IMR-90 (cell line): ENCODE measurements around the gene CHAC1. TPM values are rescaled to one million over a fixed set of nuclear protein-coding genes. Genes with fewer than 3 reads are reported as not detected.
"Not testable (repeated sequence)": the region's sequence is repeated elsewhere in the genome, so short reads cannot be mapped to it uniquely, and the experiment has no call there.

Experiments
- ATAC-seq: fragments of 200-7000 bp; cut with Tn5 transposase; 2 replicates; pipeline ENCODE4 v1.9.1; 2020; ENCODE audit warnings: low read depth, mild to moderate bottlenecking, moderate library complexity
- BruUV-seq: library from RNA; stranded (reverse); fragments of 400-500 nt; replicated peaks from 2 replicates; lab custom pipeline; 2021; lab: Mats Ljungman, UMichigan
- CTCF ChIA-PET: fragments of 300-600 bp; formaldehyde crosslinking; extraction: SDS; loops from one replicate; lab custom pipeline; 2021; ENCODE audit warnings: antibody characterized with exemption; lab: Yijun Ruan, JAX
- POLR2A ChIA-PET: fragments of 300-600 bp; sonication (Branson Sonifier 250); formaldehyde crosslinking; loops from one replicate; lab custom pipeline; 2022; ENCODE audit warnings: antibody characterized with exemption; ENCODE audit not compliant: unreplicated experiment; lab: Charles Lee
- DNase-seq: peaks from one replicate; pipeline ENCODE4 v3.0.0; 2013
- H2AFZ ChIP-seq: replicated peaks from 2 replicates; pipeline ENCODE3; 2013; ENCODE audit warnings: low read length, mild to moderate bottlenecking; ENCODE audit not compliant: poor library complexity
- H2AK5ac ChIP-seq: 2 replicates; pipeline ENCODE4 v1.6.1; 2013; ENCODE audit warnings: low read depth, low read length, inconsistent platforms
- H2AK9ac ChIP-seq: replicated peaks from 2 replicates; pipeline ENCODE3; 2013; ENCODE audit warnings: mild to moderate bottlenecking, low read depth, low read length, moderate library complexity; ENCODE audit not compliant: poor library complexity
- H2BK120ac ChIP-seq: 2 replicates; pipeline ENCODE4 v1.6.1; 2013; ENCODE audit warnings: low read depth, low read length, inconsistent platforms
- H2BK15ac ChIP-seq: 3 replicates; pipeline ENCODE4 v1.6.1; 2013; ENCODE audit warnings: low read depth, low read length, inconsistent platforms
- H2BK20ac ChIP-seq: 2 replicates; pipeline ENCODE4 v1.6.1; 2013; ENCODE audit warnings: low read depth, mild to moderate bottlenecking, inconsistent platforms, low read length, moderate library complexity
- H2BK5ac ChIP-seq: 2 replicates; pipeline ENCODE4 v1.6.1; 2013; ENCODE audit warnings: mild to moderate bottlenecking, low read depth, low read length, inconsistent platforms; ENCODE audit not compliant: poor library complexity, severe bottlenecking
- H3K14ac ChIP-seq: replicated peaks from 2 replicates; pipeline ENCODE4 v1.6.1; 2013; ENCODE audit warnings: low read depth, low read length, inconsistent platforms
- H3K18ac ChIP-seq: 2 replicates; pipeline ENCODE4 v1.6.1; 2013; ENCODE audit warnings: low read depth, low read length, control low read depth
- H3K23ac ChIP-seq: 2 replicates; pipeline ENCODE4 v1.6.1; 2013; ENCODE audit warnings: low read depth, low read length, inconsistent platforms
- H3K27ac ChIP-seq: 2 replicates; pipeline ENCODE4 v1.5.1; 2013; ENCODE audit warnings: mild to moderate bottlenecking, control low read depth, low read length; ENCODE audit not compliant: insufficient read depth
- H3K27me3 ChIP-seq: 2 replicates; pipeline ENCODE4 v1.6.1; 2013; ENCODE audit warnings: low read length; ENCODE audit not compliant: control insufficient read depth, insufficient read depth
- H3K36me3 ChIP-seq: 2 replicates; pipeline ENCODE4 v1.6.1; 2013; ENCODE audit warnings: low read length, mixed read lengths; ENCODE audit not compliant: control insufficient read depth, insufficient read depth
- H3K4ac ChIP-seq: 2 replicates; pipeline ENCODE4 v1.6.1; 2013; ENCODE audit warnings: low read depth, low read length, inconsistent platforms
- H3K4me1 ChIP-seq: 2 replicates; pipeline ENCODE4 v1.6.1; 2013; ENCODE audit warnings: low read length, mixed read lengths; ENCODE audit not compliant: control insufficient read depth, insufficient read depth
- H3K4me2 ChIP-seq: 2 replicates; pipeline ENCODE4 v1.6.1; 2013; ENCODE audit warnings: low read depth, mild to moderate bottlenecking, control low read depth, low read length, moderate library complexity
- H3K4me3 ChIP-seq: 2 replicates; pipeline ENCODE4 v1.5.1; 2013; ENCODE audit warnings: low read depth, mild to moderate bottlenecking, control low read depth, low read length, moderate library complexity; ENCODE audit not compliant: insufficient read depth
- H3K56ac ChIP-seq: 2 replicates; pipeline ENCODE4 v1.6.1; 2013; ENCODE audit warnings: low read length, inconsistent platforms; ENCODE audit not compliant: insufficient read depth; ENCODE audit errors: extremely low read depth
- H3K79me1 ChIP-seq, 2 experiments: 2 replicates each; pipeline ENCODE4 v1.6.1; 2013; ENCODE audit warnings: low read length in 2 of 2, inconsistent platforms in 1 of 2, low read depth in 1 of 2
- H3K9ac ChIP-seq: 2 replicates; pipeline ENCODE4 v1.6.1; 2013; ENCODE audit warnings: low read depth, low read length, control low read depth
- H3K9me1 ChIP-seq: 2 replicates; pipeline ENCODE4 v1.6.1; 2013; ENCODE audit warnings: low read length, inconsistent platforms; ENCODE audit not compliant: insufficient read depth
- H3K9me3 ChIP-seq: 2 replicates; pipeline ENCODE4 v1.6.1; 2013; ENCODE audit warnings: low read length; ENCODE audit not compliant: control insufficient read depth, insufficient read depth
- H4K20me1 ChIP-seq: 2 replicates; pipeline ENCODE4 v1.6.1; 2013; ENCODE audit warnings: low read length, inconsistent platforms; ENCODE audit not compliant: insufficient read depth
- H4K5ac ChIP-seq: 2 replicates; pipeline ENCODE4 v1.6.1; 2013; ENCODE audit warnings: mild to moderate bottlenecking, low read depth, low read length, control low read depth
- H4K8ac ChIP-seq, 2 experiments: 2 replicates each; pipeline ENCODE4 v1.6.1; 2013; ENCODE audit warnings: low read depth in 2 of 2, low read length in 2 of 2, control low read depth in 1 of 2, inconsistent platforms in 1 of 2
- H4K91ac ChIP-seq: 2 replicates; pipeline ENCODE4 v1.6.1; 2013; ENCODE audit warnings: low read depth, low read length, inconsistent platforms; ENCODE audit not compliant: insufficient read depth
- WGBS, 2 experiments: methylation state at CpG; one replicate each; pipeline versions ENCODE4 v1.1.5 to v1.1.7; 2013; ENCODE audit warnings: missing lambda C conversion rate in 2 of 2; ENCODE audit not compliant: insufficient read length in 1 of 2; ENCODE audit errors: extremely low coverage in 2 of 2; 5-methylcytosine and 5-hydroxymethylcytosine counted together
- dilution Hi-C: fragments of 300-500 bp; cut with HindIII; formaldehyde crosslinking; loops from one replicate; pipeline ENCODE4 v1.14.3; 2018; ENCODE audit warnings: low sequenced_read_pairs; ENCODE audit not compliant: unreplicated experiment
- in situ Hi-C: fragments of 300-500 bp; cut with MboI; formaldehyde crosslinking; loops from 3 replicates; pipeline ENCODE4 v1.14.3; 2019; ENCODE audit warnings: low sequenced_read_pairs, inconsistent platforms, mixed read lengths
- intact Hi-C: fragments of 100-400 bp; cut with micrococcal nuclease; formaldehyde crosslinking; loops from 2 replicates; pipeline ENCODE4 v1.10.0; 2022
- polyA plus RNA-seq, 3 experiments: library from polyadenylated mRNA; depleted of rRNA; stranded (reverse); fragments of >200 nt; gene quantifications; 2 replicates each; pipeline ENCODE4 v1.2.3, GENCODE V29; 2012; ENCODE audit warnings: low replicate concordance in 1 of 3
- total RNA-seq: library from RNA; depleted of rRNA; stranded (reverse); fragments of >200 nt; gene quantifications from 2 replicates; pipeline ENCODE4 v1.2.3, GENCODE V29; 2012

The CHAC1 gene
- total and polyA plus RNA-seq, 2 of the 4 experiments (the other 2 are of a cell fraction), result 51.3 to 77.8 TPM

- DNase-seq, H3K4ac ChIP-seq, H3K9ac ChIP-seq, H2AFZ ChIP-seq, H4K8ac ChIP-seq, H3K27ac ChIP-seq, H3K14ac ChIP-seq, H3K9me3 ChIP-seq, H4K5ac ChIP-seq, dilution Hi-C loops, H3K56ac ChIP-seq, H3K4me3 ChIP-seq, intact Hi-C loops, H2AK5ac ChIP-seq, H4K91ac ChIP-seq, in situ Hi-C loops, H2BK120ac ChIP-seq, BruUV-seq, H2BK5ac ChIP-seq, ATAC-seq, H3K27me3 ChIP-seq, CTCF ChIA-PET, H3K36me3 ChIP-seq, H2BK20ac ChIP-seq, H3K4me2 ChIP-seq, H3K18ac ChIP-seq, H2AK9ac ChIP-seq, H3K23ac ChIP-seq, H2BK15ac ChIP-seq, H3K9me1 ChIP-seq: not testable (repeated sequence)
- Histone ChIP-seq H3K79me1 (peaks cover 0 to 11% of the 10 kb centered on the region in 2 experiments; a peak in 2 of 4 replicates), H4K20me1 (peaks cover 16% of the 10 kb centered on the region), H3K4me1 (peaks cover 15% of the 10 kb centered on the region)
- POLR2A ChIA-PET, result interaction anchor here (0.6 kb wide), 1 partner anchor 30 kb away, joined by 3 read pairs; no protein-coding TSS in a partner anchor
- WGBS, 2 experiments, result 94% methylated on average over 8 of the region's 14 CpGs; no CpG with 5 or more reads in 1 of the 2 experiments
Observed at GRCh38 chr15:40962317-40962716, 9.0 kb downstream of the CHAC1 start.
